Measurements from ENCODE around the gene ING3. TPM values are rescaled to one million over a fixed set of nuclear protein-coding genes. Genes with fewer than 3 reads are reported as not detected.
A peak's percentile ranks its signal among the peaks of the same experiment; 100 is the strongest.

The ING3 gene
- polyA plus RNA-seq, 1 donor (not counting 4 experiments of a cell fraction or from before 2014, with no cell fraction given) = 9.0 TPM

DNA sequence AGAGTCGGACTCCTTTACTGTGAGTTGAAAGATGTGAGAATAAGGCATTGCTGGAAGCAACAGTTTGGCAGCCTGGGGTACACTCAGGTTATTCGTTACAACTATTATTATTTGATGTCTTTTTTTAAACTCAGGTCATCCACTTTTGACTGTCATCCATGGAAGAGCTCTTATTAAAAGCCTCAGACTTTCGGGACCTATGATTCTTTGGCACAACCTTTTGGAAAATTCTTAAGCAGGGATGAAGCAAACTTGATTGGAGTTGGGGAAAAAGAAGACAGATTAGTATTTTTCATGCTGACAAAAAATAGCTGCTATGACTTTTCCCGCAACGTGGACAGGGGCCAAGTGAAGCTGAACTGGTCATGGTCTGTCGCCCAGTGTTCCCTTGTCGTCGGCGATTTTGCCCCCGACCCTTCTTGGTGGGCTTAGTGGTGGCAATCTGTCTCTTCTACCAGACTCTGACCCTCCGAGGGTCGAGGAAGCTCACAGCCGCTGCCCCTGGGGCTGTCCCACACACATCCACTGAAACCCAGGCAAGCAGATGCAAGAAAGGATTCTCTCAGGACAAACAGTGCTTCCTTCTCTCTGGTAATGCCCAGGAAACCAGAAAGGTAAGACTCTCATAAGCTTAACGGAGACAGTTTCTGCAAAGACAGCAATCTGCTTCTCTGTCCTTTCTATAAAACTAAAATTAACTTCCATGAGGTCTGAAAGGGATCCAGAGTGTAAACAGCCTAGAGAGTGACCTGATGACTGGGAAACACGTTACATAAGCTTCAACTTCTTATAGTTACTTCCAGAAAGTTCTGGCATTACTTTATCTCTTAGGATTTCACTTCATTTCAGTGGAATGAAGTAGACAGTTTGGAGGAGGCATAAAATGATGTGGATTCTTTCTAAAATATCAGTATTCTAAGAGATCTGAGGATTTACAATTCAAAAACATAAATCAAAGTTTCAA is 39.0 kb downstream of the ING3 start:
- no peaks in the 10 kb centered on the region for H3K36me3 ChIP-seq (ENCODE audit: control insufficient read depth in 2 of 2, extremely low read depth in 1 of 2, insufficient read depth in 2 of 2, low read length in 2 of 2)
- dilution Hi-C loops (cut with MboI; ENCODE audit: extremely low pct_ligation_motif_present, low sequenced_read_pairs) = no loop called here
- H2AFZ ChIP-seq (ENCODE audit: control insufficient read depth, low read length) = peak overlapping the region; percentile 28
- no peak overlapping the region for H3K9ac ChIP-seq (ENCODE audit: control insufficient read depth, extremely low read depth, insufficient read depth, low read length)
- no peaks in the 10 kb centered on the region for H3K27me3 ChIP-seq (ENCODE audit: control insufficient read depth, extremely low read depth, insufficient read depth, low read length)
- no peaks in the 10 kb centered on the region for H4K20me1 ChIP-seq (ENCODE audit: control insufficient read depth, extremely low read depth, insufficient read depth, low read length)
- FAIRE-seq (no peak), DNase-seq (ENCODE audit: low read depth, low spot score) (no peak)
- no peak overlapping the region for H3K4me3 ChIP-seq (ENCODE audit: control insufficient read depth in 2 of 3, extremely low read depth in 1 of 3, insufficient read depth in 2 of 3, low read depth in 1 of 3, low read length in 3 of 3)
- H3K27ac ChIP-seq (ENCODE audit: control insufficient read depth, insufficient read depth, low read length) = no peak overlapping the region
- H3K9me3 ChIP-seq (ENCODE audit: control insufficient read depth, low read depth, low read length) = no peaks in the 10 kb centered on the region
- peaks cover 11% of the 10 kb centered on the region for H3K4me1 ChIP-seq (ENCODE audit: control insufficient read depth, extremely low read depth, insufficient read depth, low read length)
- H3K79me2 ChIP-seq (ENCODE audit: control insufficient read depth, insufficient read depth, low read length) = no peaks in the 10 kb centered on the region
- no peak for TF ChIP-seq EZH2 (IDR thresholded peaks at IDR 0.05; ENCODE audit: low read length)
- TF ChIP-seq, protein P1, sequence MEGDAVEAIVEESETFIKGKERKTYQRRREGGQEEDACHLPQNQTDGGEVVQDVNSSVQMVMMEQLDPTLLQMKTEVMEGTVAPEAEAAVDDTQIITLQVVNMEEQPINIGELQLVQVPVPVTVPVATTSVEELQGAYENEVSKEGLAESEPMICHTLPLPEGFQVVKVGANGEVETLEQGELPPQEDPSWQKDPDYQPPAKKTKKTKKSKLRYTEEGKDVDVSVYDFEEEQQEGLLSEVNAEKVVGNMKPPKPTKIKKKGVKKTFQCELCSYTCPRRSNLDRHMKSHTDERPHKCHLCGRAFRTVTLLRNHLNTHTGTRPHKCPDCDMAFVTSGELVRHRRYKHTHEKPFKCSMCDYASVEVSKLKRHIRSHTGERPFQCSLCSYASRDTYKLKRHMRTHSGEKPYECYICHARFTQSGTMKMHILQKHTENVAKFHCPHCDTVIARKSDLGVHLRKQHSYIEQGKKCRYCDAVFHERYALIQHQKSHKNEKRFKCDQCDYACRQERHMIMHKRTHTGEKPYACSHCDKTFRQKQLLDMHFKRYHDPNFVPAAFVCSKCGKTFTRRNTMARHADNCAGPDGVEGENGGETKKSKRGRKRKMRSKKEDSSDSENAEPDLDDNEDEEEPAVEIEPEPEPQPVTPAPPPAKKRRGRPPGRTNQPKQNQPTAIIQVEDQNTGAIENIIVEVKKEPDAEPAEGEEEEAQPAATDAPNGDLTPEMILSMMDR (optimal IDR thresholded peaks at IDR 0.05 in 1 of 3, IDR thresholded peaks at IDR 0.05 in 1 of 3, conservative IDR thresholded peaks at IDR 0.05 in 1 of 3; ENCODE audit: extremely low read depth in 1 of 3, insufficient read depth in 2 of 3, low read length in 3 of 3) = no peak
- no peak overlapping the region for H3K4me2 ChIP-seq (ENCODE audit: control insufficient read depth, extremely low read depth, insufficient read depth, low read depth, low read length)
- no peaks in the 10 kb centered on the region for H3K9me1 ChIP-seq (ENCODE audit: control insufficient read depth, extremely low read depth, insufficient read depth, low read length)

- H3K9me1 ChIP-seq (ENCODE audit: control insufficient read depth, extremely low read depth, insufficient read depth, low read length) = no peaks in the 10 kb centered on the region
- no peaks in the 10 kb centered on the region for H3K36me3 ChIP-seq (ENCODE audit: control insufficient read depth in 2 of 2, extremely low read depth in 1 of 2, insufficient read depth in 2 of 2, low read length in 2 of 2)
- no peak overlapping the region for H2AFZ ChIP-seq (ENCODE audit: control insufficient read depth, low read length)
- TF ChIP-seq EZH2 (IDR thresholded peaks at IDR 0.05; ENCODE audit: low read length) = no peak
- TF ChIP-seq, protein P1 (optimal IDR thresholded peaks at IDR 0.05 in 1 of 3, IDR thresholded peaks at IDR 0.05 in 1 of 3, conservative IDR thresholded peaks at IDR 0.05 in 1 of 3; ENCODE audit: extremely low read depth in 1 of 3, insufficient read depth in 2 of 3, low read length in 3 of 3) = no peak
- no peak overlapping the region for H3K9ac ChIP-seq (ENCODE audit: control insufficient read depth, extremely low read depth, insufficient read depth, low read length)
- no peaks in the 10 kb centered on the region for H4K20me1 ChIP-seq (ENCODE audit: control insufficient read depth, extremely low read depth, insufficient read depth, low read length)
- H3K27me3 ChIP-seq (ENCODE audit: control insufficient read depth, extremely low read depth, insufficient read depth, low read length) = no peaks in the 10 kb centered on the region
- dilution Hi-C loops (cut with MboI; ENCODE audit: extremely low pct_ligation_motif_present, low sequenced_read_pairs) = no loop called here
- H3K4me2 ChIP-seq (ENCODE audit: control insufficient read depth, extremely low read depth, insufficient read depth, low read depth, low read length) = no peak overlapping the region
- DNase-seq (ENCODE audit: low read depth, low spot score) (no peak), FAIRE-seq (no peak)
- peaks cover 11% of the 10 kb centered on the region for H3K4me1 ChIP-seq (ENCODE audit: control insufficient read depth, extremely low read depth, insufficient read depth, low read length)
- no peaks in the 10 kb centered on the region for H3K9me3 ChIP-seq (ENCODE audit: control insufficient read depth, low read depth, low read length)
- no peaks in the 10 kb centered on the region for H3K79me2 ChIP-seq (ENCODE audit: control insufficient read depth, insufficient read depth, low read length)
- no peak overlapping the region for H3K4me3 ChIP-seq (ENCODE audit: control insufficient read depth in 2 of 3, extremely low read depth in 1 of 3, insufficient read depth in 2 of 3, low read depth in 1 of 3, low read length in 3 of 3)
- H3K27ac ChIP-seq (ENCODE audit: control insufficient read depth, insufficient read depth, low read length) = no peak overlapping the region
Observed at GRCh38 chr7:120990468-120991118, 40.0 kb downstream of the ING3 start.

Measured in keratinocyte (primary cell).